GM23338 (cell line): Measurements from ENCODE around the gene RRBP1. TPM values are rescaled to one million over a fixed set of nuclear protein-coding genes. Genes with fewer than 3 reads are reported as not detected.
A peak's percentile ranks its signal among the peaks of the same experiment; 100 is the strongest.

Experiments used
- ATAC-seq: fragments of 200-7000 bp; cut with Tn5 transposase; 3 replicates; pipeline ENCODE4 v1.9.1; 2020
- DNase-seq: peaks from one replicate; pipeline ENCODE4 v3.0.0-alpha.2; 2015; ENCODE audit warnings: low spot score
- H2AFZ ChIP-seq: fragments of 200-600 bp; sonication (generic); 2 replicates; pipeline ENCODE4 v1.8.0; 2016; ENCODE audit warnings: antibody characterized with exemption, mild to moderate bottlenecking, moderate library complexity
- H3F3A ChIP-seq: fragments of 200-600 bp; sonication (generic); replicated peaks from 2 replicates; pipeline ENCODE4 v1.8.0; 2017; ENCODE audit warnings: antibody characterized with exemption, mixed run types, low read depth
- H3K27ac ChIP-seq: fragments of 200-600 bp; sonication (generic); 2 replicates; pipeline ENCODE4 v1.6.1; 2016; ENCODE audit warnings: low read depth
- H3K27me3 ChIP-seq: fragments of 200-600 bp; sonication (generic); 2 replicates; pipeline ENCODE4 v1.8.0; 2016; ENCODE audit warnings: mild to moderate bottlenecking, mixed run types, moderate library complexity; ENCODE audit not compliant: insufficient read depth
- H3K36me3 ChIP-seq: fragments of 200-600 bp; sonication (generic); 2 replicates; pipeline ENCODE4 v1.8.0; 2016; ENCODE audit warnings: mild to moderate bottlenecking; ENCODE audit not compliant: insufficient read depth
- H3K4me1 ChIP-seq: fragments of 200-600 bp; sonication (generic); 2 replicates; pipeline ENCODE4 v1.8.0; 2016; ENCODE audit warnings: mild to moderate bottlenecking, moderate library complexity; ENCODE audit not compliant: insufficient read depth
- H3K4me2 ChIP-seq: fragments of 200-600 bp; sonication (generic); 2 replicates; pipeline ENCODE4 v1.7.1; 2017; ENCODE audit warnings: mixed run types
- H3K4me3 ChIP-seq: fragments of 200-600 bp; sonication (generic); 2 replicates; pipeline ENCODE4 v1.6.1; 2016; ENCODE audit warnings: mixed run types
- H3K79me2 ChIP-seq: fragments of 200-600 bp; sonication (generic); replicated peaks from 2 replicates; pipeline ENCODE4 v1.8.0; 2017; ENCODE audit warnings: mild to moderate bottlenecking; ENCODE audit not compliant: insufficient read depth
- H3K9me2 ChIP-seq: fragments of 200-600 bp; sonication (generic); 2 replicates; pipeline ENCODE4 v1.8.0; 2017; ENCODE audit not compliant: insufficient read depth
- H4K20me1 ChIP-seq: fragments of 200-600 bp; sonication (generic); replicated peaks from 2 replicates; pipeline ENCODE4 v1.8.0; 2017; ENCODE audit warnings: mild to moderate bottlenecking; ENCODE audit not compliant: insufficient read depth
- H3K27ac Mint-ChIP-seq: 2 replicates; pipeline ENCODE4 v1.8.0; 2020; ENCODE audit warnings: inconsistent platforms, mild to moderate bottlenecking, moderate library complexity, mixed read lengths
- H3K27me3 Mint-ChIP-seq: 3 replicates; pipeline ENCODE4 v1.8.0; 2022; ENCODE audit warnings: low read depth, mild to moderate bottlenecking, moderate library complexity, mixed read lengths, inconsistent platforms; ENCODE audit not compliant: insufficient read depth, poor library complexity
- H3K36me3 Mint-ChIP-seq: 3 replicates; pipeline ENCODE4 v1.8.0; 2021; ENCODE audit warnings: low read depth, mild to moderate bottlenecking, inconsistent platforms, moderate library complexity, mixed read lengths
- H3K4me1 Mint-ChIP-seq: 3 replicates; pipeline ENCODE4 v1.8.0; 2020; ENCODE audit warnings: mild to moderate bottlenecking, inconsistent platforms, mixed read lengths
- H3K4me3 Mint-ChIP-seq: 3 replicates; pipeline ENCODE4 v1.8.0; 2021; ENCODE audit warnings: moderate library complexity, mild to moderate bottlenecking, inconsistent platforms, mixed read lengths
- H3K9me3 Mint-ChIP-seq: 3 replicates; pipeline ENCODE4 v1.8.0; 2020; ENCODE audit warnings: moderate library complexity, mild to moderate bottlenecking, inconsistent platforms, mixed read lengths
- CREB1 ChIP-seq: fragments of 250-450 bp; sonication (Bioruptor Pico); IDR thresholded peaks from 2 replicates; pipeline ENCODE4 v1.5.0; 2020; ENCODE audit warnings: low read depth, mild to moderate bottlenecking, moderate library complexity
- NANOG ChIP-seq: IDR thresholded peaks from 2 replicates; pipeline ENCODE4 v1.6.1; 2016; ENCODE audit warnings: antibody characterized with exemption, borderline replicate concordance
- ZNF114 ChIP-seq: fragments of 250-450 bp; sonication (Bioruptor Pico); IDR thresholded peaks from 2 replicates; pipeline ENCODE4 v1.5.0; 2020; ENCODE audit warnings: mild to moderate bottlenecking, moderate library complexity
- polyA plus RNA-seq: library from polyadenylated mRNA; unstranded; fragments of >200 nt; fragmentation: Nextera tagmentation; extraction: Ambion mirVana; gene quantifications from 2 replicates; pipeline ENCODE4 v1.2.1, GENCODE V29; 2016
- total RNA-seq: library from RNA; depleted of rRNA; stranded (reverse); fragments of >200 nt; shearing (Covaris generic); gene quantifications from 2 replicates; pipeline ENCODE4 v1.2.3, GENCODE V29; 2014
- TF ChIP-seq, protein P1 (sequence below): fragments of 250-450 bp; sonication (Bioruptor Pico); IDR thresholded peaks from 2 replicates; pipeline ENCODE4 v1.5.0; 2020; ENCODE audit warnings: mild to moderate bottlenecking, moderate library complexity
- TF ChIP-seq, protein P2 (sequence below): IDR thresholded peaks from one replicate; pipeline ENCODE4 v1.6.1; 2018; ENCODE audit warnings: antibody characterized with exemption; ENCODE audit not compliant: unreplicated experiment

The RRBP1 gene
- total and polyA plus RNA-seq, 2 experiments from 2014 or later, result 105 to 113 TPM

DNA sequence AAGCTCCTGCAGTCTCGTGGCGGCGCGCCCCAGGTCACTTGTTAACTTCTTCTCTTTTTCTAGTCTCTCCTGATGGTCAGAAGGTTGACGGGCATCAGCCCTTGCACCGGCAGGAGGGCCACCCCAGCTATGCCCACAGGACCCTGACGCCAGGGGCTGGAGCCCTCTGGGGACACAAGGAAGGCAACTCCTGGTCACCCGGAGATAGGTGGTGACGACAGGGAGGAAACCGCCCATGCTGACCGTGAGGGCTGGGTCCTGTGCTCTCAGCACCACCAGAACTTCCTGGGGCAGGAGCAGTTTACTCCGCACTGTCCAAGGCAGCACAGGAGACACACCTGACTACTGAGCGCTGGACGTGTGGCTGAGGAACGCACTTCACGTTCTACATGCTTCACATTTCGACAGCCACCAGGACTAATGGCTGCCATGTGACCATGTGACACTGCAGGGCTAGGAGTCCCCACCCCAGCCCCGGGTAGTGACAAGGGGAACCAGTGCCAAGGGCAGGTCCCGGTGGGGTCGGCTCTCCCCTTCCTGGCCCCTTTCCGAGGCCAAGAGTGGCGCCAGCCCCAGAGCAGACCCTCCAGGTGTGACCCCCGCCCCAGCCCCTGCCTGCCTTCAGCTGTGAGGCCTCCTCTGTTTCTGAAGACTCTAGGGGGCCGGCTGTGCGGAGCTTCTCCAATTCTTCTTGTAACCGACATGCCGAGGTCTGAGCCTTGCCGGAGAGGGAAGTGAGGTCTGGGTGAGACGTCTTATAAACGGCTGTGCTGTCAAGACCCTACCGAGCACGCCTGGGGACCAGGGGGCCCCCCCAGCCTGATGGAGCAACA is 67.0 kb downstream of the RRBP1 start (continued):
- TF ChIP-seq, protein P1, sequence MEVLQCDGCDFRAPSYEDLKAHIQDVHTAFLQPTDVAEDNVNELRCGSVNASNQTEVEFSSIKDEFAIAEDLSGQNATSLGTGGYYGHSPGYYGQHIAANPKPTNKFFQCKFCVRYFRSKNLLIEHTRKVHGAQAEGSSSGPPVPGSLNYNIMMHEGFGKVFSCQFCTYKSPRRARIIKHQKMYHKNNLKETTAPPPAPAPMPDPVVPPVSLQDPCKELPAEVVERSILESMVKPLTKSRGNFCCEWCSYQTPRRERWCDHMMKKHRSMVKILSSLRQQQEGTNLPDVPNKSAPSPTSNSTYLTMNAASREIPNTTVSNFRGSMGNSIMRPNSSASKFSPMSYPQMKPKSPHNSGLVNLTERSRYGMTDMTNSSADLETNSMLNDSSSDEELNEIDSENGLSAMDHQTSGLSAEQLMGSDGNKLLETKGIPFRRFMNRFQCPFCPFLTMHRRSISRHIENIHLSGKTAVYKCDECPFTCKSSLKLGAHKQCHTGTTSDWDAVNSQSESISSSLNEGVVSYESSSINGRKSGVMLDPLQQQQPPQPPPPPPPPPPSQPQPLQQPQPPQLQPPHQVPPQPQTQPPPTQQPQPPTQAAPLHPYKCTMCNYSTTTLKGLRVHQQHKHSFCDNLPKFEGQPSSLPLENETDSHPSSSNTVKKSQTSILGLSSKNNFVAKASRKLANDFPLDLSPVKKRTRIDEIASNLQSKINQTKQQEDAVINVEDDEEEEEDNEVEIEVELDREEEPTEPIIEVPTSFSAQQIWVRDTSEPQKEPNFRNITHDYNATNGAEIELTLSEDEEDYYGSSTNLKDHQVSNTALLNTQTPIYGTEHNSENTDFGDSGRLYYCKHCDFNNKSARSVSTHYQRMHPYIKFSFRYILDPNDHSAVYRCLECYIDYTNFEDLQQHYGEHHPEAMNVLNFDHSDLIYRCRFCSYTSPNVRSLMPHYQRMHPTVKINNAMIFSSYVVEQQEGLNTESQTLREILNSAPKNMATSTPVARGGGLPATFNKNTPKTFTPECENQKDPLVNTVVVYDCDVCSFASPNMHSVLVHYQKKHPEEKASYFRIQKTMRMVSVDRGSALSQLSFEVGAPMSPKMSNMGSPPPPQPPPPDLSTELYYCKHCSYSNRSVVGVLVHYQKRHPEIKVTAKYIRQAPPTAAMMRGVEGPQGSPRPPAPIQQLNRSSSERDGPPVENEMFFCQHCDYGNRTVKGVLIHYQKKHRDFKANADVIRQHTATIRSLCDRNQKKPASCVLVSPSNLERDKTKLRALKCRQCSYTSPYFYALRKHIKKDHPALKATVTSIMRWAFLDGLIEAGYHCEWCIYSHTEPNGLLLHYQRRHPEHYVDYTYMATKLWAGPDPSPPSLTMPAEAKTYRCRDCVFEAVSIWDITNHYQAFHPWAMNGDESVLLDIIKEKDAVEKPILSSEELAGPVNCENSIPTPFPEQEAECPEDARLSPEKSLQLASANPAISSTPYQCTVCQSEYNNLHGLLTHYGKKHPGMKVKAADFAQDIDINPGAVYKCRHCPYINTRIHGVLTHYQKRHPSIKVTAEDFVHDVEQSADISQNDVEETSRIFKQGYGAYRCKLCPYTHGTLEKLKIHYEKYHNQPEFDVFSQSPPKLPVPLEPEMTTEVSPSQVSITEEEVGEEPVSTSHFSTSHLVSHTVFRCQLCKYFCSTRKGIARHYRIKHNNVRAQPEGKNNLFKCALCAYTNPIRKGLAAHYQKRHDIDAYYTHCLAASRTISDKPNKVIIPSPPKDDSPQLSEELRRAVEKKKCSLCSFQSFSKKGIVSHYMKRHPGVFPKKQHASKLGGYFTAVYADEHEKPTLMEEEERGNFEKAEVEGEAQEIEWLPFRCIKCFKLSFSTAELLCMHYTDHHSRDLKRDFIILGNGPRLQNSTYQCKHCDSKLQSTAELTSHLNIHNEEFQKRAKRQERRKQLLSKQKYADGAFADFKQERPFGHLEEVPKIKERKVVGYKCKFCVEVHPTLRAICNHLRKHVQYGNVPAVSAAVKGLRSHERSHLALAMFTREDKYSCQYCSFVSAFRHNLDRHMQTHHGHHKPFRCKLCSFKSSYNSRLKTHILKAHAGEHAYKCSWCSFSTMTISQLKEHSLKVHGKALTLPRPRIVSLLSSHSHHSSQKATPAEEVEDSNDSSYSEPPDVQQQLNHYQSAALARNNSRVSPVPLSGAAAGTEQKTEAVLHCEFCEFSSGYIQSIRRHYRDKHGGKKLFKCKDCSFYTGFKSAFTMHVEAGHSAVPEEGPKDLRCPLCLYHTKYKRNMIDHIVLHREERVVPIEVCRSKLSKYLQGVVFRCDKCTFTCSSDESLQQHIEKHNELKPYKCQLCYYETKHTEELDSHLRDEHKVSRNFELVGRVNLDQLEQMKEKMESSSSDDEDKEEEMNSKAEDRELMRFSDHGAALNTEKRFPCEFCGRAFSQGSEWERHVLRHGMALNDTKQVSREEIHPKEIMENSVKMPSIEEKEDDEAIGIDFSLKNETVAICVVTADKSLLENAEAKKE (CRISPR knock-in tag), result no peak
- TF ChIP-seq, protein P2, sequence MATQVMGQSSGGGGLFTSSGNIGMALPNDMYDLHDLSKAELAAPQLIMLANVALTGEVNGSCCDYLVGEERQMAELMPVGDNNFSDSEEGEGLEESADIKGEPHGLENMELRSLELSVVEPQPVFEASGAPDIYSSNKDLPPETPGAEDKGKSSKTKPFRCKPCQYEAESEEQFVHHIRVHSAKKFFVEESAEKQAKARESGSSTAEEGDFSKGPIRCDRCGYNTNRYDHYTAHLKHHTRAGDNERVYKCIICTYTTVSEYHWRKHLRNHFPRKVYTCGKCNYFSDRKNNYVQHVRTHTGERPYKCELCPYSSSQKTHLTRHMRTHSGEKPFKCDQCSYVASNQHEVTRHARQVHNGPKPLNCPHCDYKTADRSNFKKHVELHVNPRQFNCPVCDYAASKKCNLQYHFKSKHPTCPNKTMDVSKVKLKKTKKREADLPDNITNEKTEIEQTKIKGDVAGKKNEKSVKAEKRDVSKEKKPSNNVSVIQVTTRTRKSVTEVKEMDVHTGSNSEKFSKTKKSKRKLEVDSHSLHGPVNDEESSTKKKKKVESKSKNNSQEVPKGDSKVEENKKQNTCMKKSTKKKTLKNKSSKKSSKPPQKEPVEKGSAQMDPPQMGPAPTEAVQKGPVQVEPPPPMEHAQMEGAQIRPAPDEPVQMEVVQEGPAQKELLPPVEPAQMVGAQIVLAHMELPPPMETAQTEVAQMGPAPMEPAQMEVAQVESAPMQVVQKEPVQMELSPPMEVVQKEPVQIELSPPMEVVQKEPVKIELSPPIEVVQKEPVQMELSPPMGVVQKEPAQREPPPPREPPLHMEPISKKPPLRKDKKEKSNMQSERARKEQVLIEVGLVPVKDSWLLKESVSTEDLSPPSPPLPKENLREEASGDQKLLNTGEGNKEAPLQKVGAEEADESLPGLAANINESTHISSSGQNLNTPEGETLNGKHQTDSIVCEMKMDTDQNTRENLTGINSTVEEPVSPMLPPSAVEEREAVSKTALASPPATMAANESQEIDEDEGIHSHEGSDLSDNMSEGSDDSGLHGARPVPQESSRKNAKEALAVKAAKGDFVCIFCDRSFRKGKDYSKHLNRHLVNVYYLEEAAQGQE, result no peak

DNA sequence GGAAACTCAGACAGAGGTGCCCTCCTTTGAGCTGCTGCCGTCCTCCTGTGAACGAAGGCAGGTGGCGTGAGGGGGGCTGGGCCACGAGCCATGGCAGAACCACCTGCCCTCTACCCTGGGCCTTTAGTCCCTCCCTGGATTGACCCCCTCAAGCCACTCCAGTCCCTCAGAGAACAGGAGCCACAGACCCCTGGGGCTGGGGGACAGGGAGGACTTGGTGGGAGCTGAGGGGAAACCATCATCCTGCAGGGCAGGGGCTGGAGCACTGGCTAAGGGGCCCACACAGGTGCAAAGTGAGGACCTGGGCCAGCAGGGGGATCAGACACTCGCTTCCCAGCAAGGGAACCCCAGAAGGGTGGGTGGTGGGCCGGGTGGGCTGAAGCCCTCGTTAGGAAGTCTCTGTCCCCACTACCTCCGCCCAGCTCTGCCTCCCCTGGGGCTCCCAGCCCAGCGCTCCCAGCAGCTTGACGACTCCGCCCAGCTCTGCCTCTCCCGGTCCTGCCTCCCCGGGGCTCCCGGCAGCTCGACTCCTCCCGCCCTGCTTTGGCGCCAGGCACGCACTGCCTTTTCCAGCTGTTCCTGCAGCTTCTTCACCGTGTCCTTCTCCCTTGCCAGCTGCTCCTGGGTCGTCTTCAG is 67.7 kb downstream of the RRBP1 start:
- Histone ChIP-seq H3K4me3 (no peak overlapping the region), H3K36me3 (0 out of 2 replicates have a peak, but pooled peaks cover 8% of the 10 kb centered on the region), H3K27ac (no peak overlapping the region), H3K27me3 (no peaks in the 10 kb centered on the region), H3K4me1 (peaks cover 3% of the 10 kb centered on the region; the same call in 1 of the 2 replicates), H3F3A (0 out of 2 replicates have a peak, but pooled peaks cover 3% of the 10 kb centered on the region), H3K4me2 (no peak overlapping the region), H3K79me2 (no peaks in the 10 kb centered on the region), H2AFZ (no peak overlapping the region), H4K20me1 (no peaks in the 10 kb centered on the region), H3K9me2 (no peaks in the 10 kb centered on the region)
- Mint-ChIP-seq H3K27me3 (peaks cover 16% of the 10 kb centered on the region), H3K4me3 (no peak overlapping the region), H3K36me3 (peaks cover 31% of the 10 kb centered on the region), H3K4me1 (peaks cover 4% of the 10 kb centered on the region), H3K9me3 (no peaks in the 10 kb centered on the region), H3K27ac (no peak overlapping the region; the same call in 1 of the 2 replicates)
- DNase-seq (peak; percentile 29), ATAC-seq (no peak)
- TF ChIP-seq ZNF114 (no peak), CREB1 (CRISPR knock-in tag) (no peak), NANOG (no peak)
